Small intestine (tissue), 7 donors: Measurements from ENCODE around the gene CLMN. TPM values are rescaled to one million over a fixed set of nuclear protein-coding genes. Genes with fewer than 3 reads are reported as not detected.

ENCODE experiments used
- DNase-seq, 2 donors: peaks; one replicate each; pipeline versions ENCODE4 v3.0.0 to v3.0.0-alpha.2; 2013
- FAIRE-seq: peaks from 2 replicates; lab custom pipeline; 2012; peaks lifted over from hg19 to GRCh38; lab: Jason Lieb, UNC
- H3K27ac ChIP-seq, 3 donors: one replicate each; pipeline ENCODE4 v1.5.1; 2013; ENCODE audit warnings: low read length in 2 of 3, mild to moderate bottlenecking in 2 of 3, control low read depth in 1 of 3, inconsistent platforms in 1 of 3, low read depth in 1 of 3, moderate library complexity in 1 of 3
- H3K27me3 ChIP-seq, 3 donors: one replicate each; pipeline ENCODE4 v1.6.1; 2013; ENCODE audit warnings: low read length in 3 of 3, inconsistent platforms in 1 of 3; ENCODE audit not compliant: control insufficient read depth in 3 of 3, insufficient read depth in 3 of 3
- H3K36me3 ChIP-seq, 3 donors: one replicate each; pipeline ENCODE4 v1.6.1; 2013; ENCODE audit warnings: low read length in 3 of 3, inconsistent platforms in 1 of 3, low read depth in 1 of 3, mild to moderate bottlenecking in 1 of 3, moderate library complexity in 1 of 3; ENCODE audit not compliant: control insufficient read depth in 3 of 3, insufficient read depth in 2 of 3
- H3K4me1 ChIP-seq, 3 donors: one replicate each; pipeline ENCODE4 v1.6.1; 2013; ENCODE audit warnings: low read length in 2 of 3, inconsistent platforms in 1 of 3, low read depth in 1 of 3, mild to moderate bottlenecking in 1 of 3, moderate library complexity in 1 of 3; ENCODE audit not compliant: control insufficient read depth in 3 of 3, insufficient read depth in 2 of 3
- H3K4me3 ChIP-seq, 3 donors: one replicate each; pipeline ENCODE4 v1.5.1; 2013; ENCODE audit warnings: low read length in 3 of 3, control low read depth in 1 of 3, inconsistent platforms in 1 of 3, low read depth in 1 of 3, mild to moderate bottlenecking in 1 of 3, moderate library complexity in 1 of 3
- H3K9me3 ChIP-seq, 2 donors: one replicate each; pipeline ENCODE4 v1.6.1; 2013; ENCODE audit warnings: low read depth in 1 of 2, low read length in 1 of 2; ENCODE audit not compliant: control insufficient read depth in 2 of 2, insufficient read depth in 1 of 2
- WGBS, 3 donors: extraction: QIAGEN DNeasy Blood & Tissue Kit; methylation state at CpG; one replicate each; pipeline ENCODE4 v1.1.7; 2013; 5-methylcytosine and 5-hydroxymethylcytosine counted together
- polyA plus RNA-seq, 4 donors: library from polyadenylated mRNA; stranded (reverse) in 3 of 4; unstranded in 1 of 4; fragments of 200-250 nt in 3 of 4; fragments of 120-200 nt in 1 of 4; gene quantifications; one replicate each; pipeline versions ENCODE4 v1.2.1 to v1.2.3, GENCODE V29; 2013
- donor health status: healthy with polysubstance abuse.
- donor health status: control.
- donor health status: control.
- donor health status: Bipolar disorder and iron deficiency.
- donor health status: healthy.

Gene CLMN
- polyA plus RNA-seq, 4 donors = 2.9 to 25.0 (median 5.7) TPM

GRCh38 chr14:95217391-95217900, 102.3 kb downstream of the CLMN start:
- no peaks in the 10 kb centered on the region for H3K4me1 ChIP-seq
- H3K9me3 ChIP-seq = no peaks in the 10 kb centered on the region
- no peaks in the 10 kb centered on the region for H3K27me3 ChIP-seq
- no peak for FAIRE-seq
- WGBS, 3 donors = 87 to 91% (median 89%) methylated on average over 10 of the region's 10 CpGs
- DNase-seq = no peak
- peaks cover 0 to 44% (median 0%) of the 10 kb centered on the region in 3 donors for H3K36me3 ChIP-seq
- H3K27ac ChIP-seq = no peak overlapping the region
- no peak overlapping the region for H3K4me3 ChIP-seq

- H3K27me3 ChIP-seq = no peaks in the 10 kb centered on the region
- peaks cover 0 to 3% (median 0%) of the 10 kb centered on the region in 3 donors for H3K4me1 ChIP-seq
- WGBS, 3 donors = 87 to 91% (median 89%) methylated on average over 8 of the region's 8 CpGs
- no peak overlapping the region for H3K27ac ChIP-seq
- H3K36me3 ChIP-seq = peaks cover 0 to 35% (median 0%) of the 10 kb centered on the region in 3 donors
- no peak overlapping the region for H3K4me3 ChIP-seq
- no peak for FAIRE-seq
- DNase-seq = no peak
- H3K9me3 ChIP-seq = no peaks in the 10 kb centered on the region
Observed at GRCh38 chr14:95216008-95216407, 103.7 kb downstream of the CLMN start.

DNA sequence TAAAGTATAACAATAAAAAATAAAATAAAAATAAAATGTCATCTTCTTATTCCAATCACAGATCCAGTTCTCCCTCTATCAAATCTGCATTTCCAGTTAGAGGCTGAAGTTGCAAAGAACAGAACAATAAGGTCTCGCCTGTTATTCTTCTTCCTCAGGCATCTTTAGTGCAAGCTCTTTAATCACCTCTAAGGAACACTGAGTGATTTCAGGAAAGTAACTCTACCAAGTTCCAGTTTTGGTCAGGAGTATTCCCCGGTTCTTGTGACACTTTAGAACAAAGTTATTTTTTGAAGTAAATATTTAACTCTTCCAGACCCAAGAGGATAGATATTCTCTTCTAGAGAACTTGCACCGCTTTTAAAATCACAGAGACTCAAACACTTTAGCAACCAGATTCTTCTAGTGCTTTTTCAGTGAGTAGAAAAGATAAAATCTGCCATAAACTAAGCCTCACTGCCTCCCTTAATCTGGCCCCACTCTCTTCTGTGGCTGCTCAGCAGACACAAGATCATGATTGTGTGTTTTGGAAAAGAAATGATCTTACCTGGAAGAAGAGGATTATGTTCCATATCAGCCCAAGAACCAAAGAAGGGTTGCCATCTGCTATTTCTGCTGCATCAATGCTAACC, 104.5 kb downstream of the CLMN start:
- FAIRE-seq = no peak
- H3K4me1 ChIP-seq = peaks cover 0 to 3% (median 0%) of the 10 kb centered on the region in 3 donors
- no peaks in the 10 kb centered on the region for H3K9me3 ChIP-seq
- no peaks in the 10 kb centered on the region for H3K27me3 ChIP-seq
- no peak overlapping the region for H3K4me3 ChIP-seq
- H3K27ac ChIP-seq = no peak overlapping the region
- DNase-seq = no peak
- H3K36me3 ChIP-seq = peaks cover 0 to 32% (median 0%) of the 10 kb centered on the region in 3 donors
- 74 to 82% (median 80%) methylated on average over 3 of the region's 3 CpGs for WGBS, 3 donors

DNA sequence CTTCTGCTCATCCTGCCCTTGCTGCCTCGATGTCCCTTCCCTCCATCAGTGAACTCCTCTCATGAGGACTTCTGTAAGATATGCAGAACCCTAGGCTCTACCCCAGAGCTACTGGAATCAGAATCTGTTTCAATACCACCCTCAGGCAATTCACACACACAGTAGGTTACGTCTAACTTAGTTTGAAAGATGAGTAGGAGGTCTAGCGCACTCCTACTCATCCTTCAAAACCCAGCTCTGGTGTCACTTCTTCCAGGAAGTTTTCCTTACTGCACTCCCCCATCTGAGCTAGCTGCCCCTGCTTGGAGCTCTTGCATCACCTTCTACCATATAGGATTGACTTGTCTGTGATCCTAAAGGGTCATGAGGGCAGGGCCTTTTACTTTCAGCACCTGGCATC, 105.9 kb downstream of the CLMN start:
- Histone ChIP-seq H3K36me3 (peaks cover 0 to 26% (median 0%) of the 10 kb centered on the region in 3 donors), H3K27ac (no peak overlapping the region), H3K4me1 (peaks cover 0 to 3% (median 0%) of the 10 kb centered on the region in 3 donors), H3K4me3 (no peak overlapping the region), H3K9me3 (no peaks in the 10 kb centered on the region), H3K27me3 (no peaks in the 10 kb centered on the region)
- WGBS, 3 donors = 92 to 93% (median 93%) methylated on average over 3 of the region's 3 CpGs
- FAIRE-seq (no peak), DNase-seq (no peak)

- H3K27ac ChIP-seq = no peak overlapping the region
- FAIRE-seq = no peak
- peaks cover 0 to 3% (median 0%) of the 10 kb centered on the region in 3 donors for H3K4me1 ChIP-seq
- H3K27me3 ChIP-seq = no peaks in the 10 kb centered on the region
- H3K4me3 ChIP-seq = no peak overlapping the region
- no peak for DNase-seq
- 75 to 84% (median 81%) methylated on average over 8 of the region's 8 CpGs for WGBS, 3 donors
- no peaks in the 10 kb centered on the region for H3K9me3 ChIP-seq
- H3K36me3 ChIP-seq = peaks cover 0 to 23% (median 0%) of the 10 kb centered on the region in 3 donors
Observed at GRCh38 chr14:95211721-95212504, 107.8 kb downstream of the CLMN start.

DNA sequence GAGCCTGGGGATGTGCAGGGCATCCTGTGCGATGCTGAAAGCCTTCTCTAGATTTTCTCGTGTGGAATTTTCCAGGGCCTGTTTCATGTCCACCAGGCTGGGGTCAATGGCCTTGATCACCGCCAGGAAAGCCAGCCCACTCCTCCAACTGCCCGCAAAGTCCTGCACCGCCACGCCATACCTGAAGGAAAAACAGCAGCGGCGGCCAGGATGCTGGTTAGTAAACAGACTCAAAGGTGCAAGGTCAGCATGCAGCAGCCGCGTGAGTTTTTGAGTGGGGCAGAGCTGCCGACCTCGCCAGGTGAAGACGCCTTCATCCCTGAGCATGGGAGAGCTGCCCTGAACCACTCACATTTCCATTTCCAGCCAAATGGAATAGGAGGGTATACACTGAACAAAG, 109.0 kb downstream of the CLMN start:
- Histone ChIP-seq H3K36me3 (peaks cover 0 to 21% (median 0%) of the 10 kb centered on the region in 3 donors), H3K4me3 (no peak overlapping the region), H3K27me3 (no peaks in the 10 kb centered on the region), H3K9me3 (no peaks in the 10 kb centered on the region), H3K27ac (no peak overlapping the region), H3K4me1 (peaks cover 0 to 3% (median 0%) of the 10 kb centered on the region in 3 donors)
- FAIRE-seq (no peak), DNase-seq (no peak)
- WGBS, 3 donors = 91 to 95% (median 94%) methylated on average over 13 of the region's 13 CpGs

DNA sequence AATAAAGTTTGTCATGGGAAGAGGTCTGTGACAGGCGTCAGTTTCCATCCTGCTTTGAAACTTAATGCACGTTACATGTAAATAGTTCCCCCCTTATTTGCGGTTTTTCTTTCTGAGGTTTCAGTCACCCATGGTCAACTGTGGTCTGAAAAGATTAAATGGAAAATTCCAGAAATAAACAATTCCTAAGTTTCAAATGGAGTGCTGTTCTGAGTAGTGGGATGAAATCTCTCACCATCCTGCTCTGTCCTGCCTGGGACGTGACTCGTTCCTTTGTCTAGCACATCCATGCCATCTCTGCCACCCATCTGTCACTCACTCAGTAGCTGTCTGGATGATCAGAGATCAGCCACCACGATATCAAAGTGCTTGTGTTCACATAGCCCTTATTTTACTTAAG, 111.1 kb downstream of the CLMN start:
- Histone ChIP-seq H3K36me3 (peaks cover 0 to 26% (median 3%) of the 10 kb centered on the region in 3 donors), H3K27me3 (no peaks in the 10 kb centered on the region), H3K4me3 (no peak overlapping the region), H3K9me3 (peaks cover 0 to 5% of the 10 kb centered on the region in 2 donors), H3K27ac (no peak overlapping the region), H3K4me1 (peaks cover 0 to 3% (median 0%) of the 10 kb centered on the region in 3 donors)
- DNase-seq = no peak
- no peak for FAIRE-seq
- WGBS, 3 donors = 76 to 83% (median 78%) methylated on average over 6 of the region's 6 CpGs

GRCh38 chr14:95207475-95208233, 112.1 kb downstream of the CLMN start:
- no peak for DNase-seq
- H3K4me3 ChIP-seq = no peak overlapping the region
- H3K36me3 ChIP-seq = peaks cover 0 to 24% (median 3%) of the 10 kb centered on the region in 3 donors
- peaks cover 0 to 3% (median 0%) of the 10 kb centered on the region in 3 donors for H3K4me1 ChIP-seq
- no peak overlapping the region for H3K27ac ChIP-seq
- peaks cover 0 to 5% of the 10 kb centered on the region in 2 donors for H3K9me3 ChIP-seq
- no peaks in the 10 kb centered on the region for H3K27me3 ChIP-seq
- 68 to 88% (median 84%) methylated on average over 7 of the region's 7 CpGs for WGBS, 3 donors
- FAIRE-seq = no peak
